Measurements from ENCODE around the gene CPSF4L. TPM values are rescaled to one million over a fixed set of nuclear protein-coding genes. Genes with fewer than 3 reads are reported as not detected.
A peak's percentile ranks its signal among the peaks of the same experiment; 100 is the strongest.

Gene CPSF4L
- total RNA-seq, 2 experiments from 2014 or later: not detected

GRCh38 chr17:73271072-73271471 lies 9.4 kb upstream of the CPSF4L start:
- ChIA-PET CTCF (ENCODE audit: unreplicated experiment) (no interaction called here), POLR2A (interaction anchor here (0.9 to 1.5 kb wide), 3 partner anchors 8 to 321 kb away, joined by 3 read pairs; no protein-coding TSS in a partner anchor)
- Histone ChIP-seq H4K20me1 (ENCODE audit: insufficient read depth, low read length) (no peaks in the 10 kb centered on the region), H3K4me3 (ENCODE audit: low read depth, low read length, poor library complexity, severe bottlenecking) (no peak overlapping the region), H3K79me2 (ENCODE audit: insufficient read depth, low read depth, low read length) (no peaks in the 10 kb centered on the region), H3K4me2 (ENCODE audit: low read length) (no peak overlapping the region; the same call in 1 of the 2 replicates), H3K27ac (ENCODE audit: low read depth, low read length, poor library complexity, severe bottlenecking) (no peak overlapping the region), H3K9me3 (ENCODE audit: low read length) (no peaks in the 10 kb centered on the region), H3K36me3 (ENCODE audit: insufficient read depth, low read length) (no peaks in the 10 kb centered on the region), H2AFZ (ENCODE audit: low read length) (no peak overlapping the region), H3K9me2 (ENCODE audit: insufficient read depth, low read length) (no peaks in the 10 kb centered on the region), H3K4me1 (ENCODE audit: insufficient read depth, low read length, poor library complexity, severe bottlenecking) (no peaks in the 10 kb centered on the region)
- BruUV-seq (replicated peaks): no TSS peak
- no peak for TF ChIP-seq EZH2phosphoT487 (IDR thresholded peaks at IDR 0.05; ENCODE audit: borderline replicate concordance, low read depth, low read length)
- intact Hi-C loops (cut with micrococcal nuclease; ENCODE audit: unreplicated experiment): no loop called here
- DNase-seq (ENCODE audit: low spot score): peak; percentile 61

GRCh38 chr17:73269791-73270190 lies 8.1 kb upstream of the CPSF4L start:
- CTCF ChIA-PET (ENCODE audit: unreplicated experiment): no interaction called here
- no peak overlapping the region for H3K27ac ChIP-seq (ENCODE audit: low read depth, low read length, poor library complexity, severe bottlenecking)
- BruUV-seq (replicated peaks): no TSS peak
- no peaks in the 10 kb centered on the region for H3K9me2 ChIP-seq (ENCODE audit: insufficient read depth, low read length)
- no peak overlapping the region for H3K4me3 ChIP-seq (ENCODE audit: low read depth, low read length, poor library complexity, severe bottlenecking)
- no peaks in the 10 kb centered on the region for H3K9me3 ChIP-seq (ENCODE audit: low read length)
- DNase-seq (ENCODE audit: low spot score): no peak
- H3K4me2 ChIP-seq (ENCODE audit: low read length): no peak overlapping the region
- no peak overlapping the region for H2AFZ ChIP-seq (ENCODE audit: low read length)
- intact Hi-C loops (cut with micrococcal nuclease; ENCODE audit: unreplicated experiment): no loop called here
- H3K79me2 ChIP-seq (ENCODE audit: insufficient read depth, low read depth, low read length): no peaks in the 10 kb centered on the region
- H3K36me3 ChIP-seq (ENCODE audit: insufficient read depth, low read length): no peaks in the 10 kb centered on the region
- H4K20me1 ChIP-seq (ENCODE audit: insufficient read depth, low read length): no peaks in the 10 kb centered on the region
- POLR2A ChIA-PET: interaction anchor here (0.6 to 1.5 kb wide), 4 partner anchors 12 to 626 kb away, joined by 3 read pairs; no protein-coding TSS in a partner anchor
- no peaks in the 10 kb centered on the region for H3K4me1 ChIP-seq (ENCODE audit: insufficient read depth, low read length, poor library complexity, severe bottlenecking)
- TF ChIP-seq EZH2phosphoT487 (IDR thresholded peaks at IDR 0.05; ENCODE audit: borderline replicate concordance, low read depth, low read length): no peak
- TF ChIP-seq, protein P1, sequence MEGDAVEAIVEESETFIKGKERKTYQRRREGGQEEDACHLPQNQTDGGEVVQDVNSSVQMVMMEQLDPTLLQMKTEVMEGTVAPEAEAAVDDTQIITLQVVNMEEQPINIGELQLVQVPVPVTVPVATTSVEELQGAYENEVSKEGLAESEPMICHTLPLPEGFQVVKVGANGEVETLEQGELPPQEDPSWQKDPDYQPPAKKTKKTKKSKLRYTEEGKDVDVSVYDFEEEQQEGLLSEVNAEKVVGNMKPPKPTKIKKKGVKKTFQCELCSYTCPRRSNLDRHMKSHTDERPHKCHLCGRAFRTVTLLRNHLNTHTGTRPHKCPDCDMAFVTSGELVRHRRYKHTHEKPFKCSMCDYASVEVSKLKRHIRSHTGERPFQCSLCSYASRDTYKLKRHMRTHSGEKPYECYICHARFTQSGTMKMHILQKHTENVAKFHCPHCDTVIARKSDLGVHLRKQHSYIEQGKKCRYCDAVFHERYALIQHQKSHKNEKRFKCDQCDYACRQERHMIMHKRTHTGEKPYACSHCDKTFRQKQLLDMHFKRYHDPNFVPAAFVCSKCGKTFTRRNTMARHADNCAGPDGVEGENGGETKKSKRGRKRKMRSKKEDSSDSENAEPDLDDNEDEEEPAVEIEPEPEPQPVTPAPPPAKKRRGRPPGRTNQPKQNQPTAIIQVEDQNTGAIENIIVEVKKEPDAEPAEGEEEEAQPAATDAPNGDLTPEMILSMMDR (conservative IDR thresholded peaks at IDR 0.05; ENCODE audit: low read length): no peak

DNA sequence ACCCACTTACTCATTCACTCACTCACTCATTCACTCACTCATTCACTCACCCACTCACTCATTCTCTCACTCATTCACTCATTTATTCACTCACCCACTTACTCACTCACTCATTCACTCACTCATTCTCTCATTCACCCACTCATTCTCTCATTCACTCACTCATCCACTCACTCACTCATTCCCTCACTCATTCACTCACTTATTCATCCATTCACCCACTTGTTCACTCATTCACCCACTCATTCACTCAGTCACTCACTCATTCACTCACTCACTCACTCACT lies 7.6 kb upstream of the CPSF4L start:
- DNase-seq (ENCODE audit: low spot score): no peak
- CTCF ChIA-PET (ENCODE audit: unreplicated experiment): no interaction called here
- no peak overlapping the region for H2AFZ ChIP-seq (ENCODE audit: low read length)
- no peaks in the 10 kb centered on the region for H3K4me1 ChIP-seq (ENCODE audit: insufficient read depth, low read length, poor library complexity, severe bottlenecking)
- no peak overlapping the region for H3K27ac ChIP-seq (ENCODE audit: low read depth, low read length, poor library complexity, severe bottlenecking)
- no peaks in the 10 kb centered on the region for H3K79me2 ChIP-seq (ENCODE audit: insufficient read depth, low read depth, low read length)
- no TSS peak for BruUV-seq (replicated peaks)
- H3K4me3 ChIP-seq (ENCODE audit: low read depth, low read length, poor library complexity, severe bottlenecking): no peak overlapping the region
- TF ChIP-seq, protein P1 (conservative IDR thresholded peaks at IDR 0.05; ENCODE audit: low read length): no peak
- TF ChIP-seq EZH2phosphoT487 (IDR thresholded peaks at IDR 0.05; ENCODE audit: borderline replicate concordance, low read depth, low read length): no peak
- H3K36me3 ChIP-seq (ENCODE audit: insufficient read depth, low read length): no peaks in the 10 kb centered on the region
- H3K4me2 ChIP-seq (ENCODE audit: low read length): no peak overlapping the region
- H3K9me3 ChIP-seq (ENCODE audit: low read length): no peaks in the 10 kb centered on the region
- H4K20me1 ChIP-seq (ENCODE audit: insufficient read depth, low read length): no peaks in the 10 kb centered on the region
- intact Hi-C loops (cut with micrococcal nuclease; ENCODE audit: unreplicated experiment): no loop called here
- H3K9me2 ChIP-seq (ENCODE audit: insufficient read depth, low read length): no peaks in the 10 kb centered on the region
- POLR2A ChIA-PET: no interaction called here

Data from OCI-LY7 (cell line).